Adrenal gland (tissue), 12 donors: ENCODE results near the gene BHLHE23. TPM values are rescaled to one million over a fixed set of nuclear protein-coding genes. Genes with fewer than 3 reads are reported as not detected.

Experiments used
- DNase-seq, 7 donors: peaks; one replicate each; pipeline ENCODE4 v3.0.0-alpha.2; 2019 to 2020
- H3K27ac ChIP-seq, 5 donors: fragments of 200-600 bp; sonication (generic) in 4 of 5; 1 replicate in 3 of 5; 2 replicates in 2 of 5; pipeline versions ENCODE4 v1.5.1 to v1.8.0; 2016 to 2020; ENCODE audit warnings: mild to moderate bottlenecking in 1 of 5
- H3K27me3 ChIP-seq: fragments of 200-600 bp; 2 replicates; pipeline ENCODE4 v1.8.0; 2021
- H3K36me3 ChIP-seq, 2 donors: fragments of 200-600 bp; replicated peaks in 1 of 2; 1 replicate in 1 of 2; 2 replicates in 1 of 2; pipeline versions ENCODE4 v1.5.1 to v1.8.0; 2018 to 2022
- H3K4me1 ChIP-seq, 2 donors: fragments of 200-600 bp; replicated peaks in 1 of 2; 1 replicate in 1 of 2; 2 replicates in 1 of 2; pipeline versions ENCODE4 v1.5.1 to v1.8.0; 2018 to 2021
- H3K4me3 ChIP-seq, 4 donors: fragments of 200-600 bp; sonication (generic) in 3 of 4; one replicate each; pipeline ENCODE4 v1.5.1; 2016 to 2018
- H3K9me3 ChIP-seq, 3 donors: fragments of 200-600 bp; sonication (generic) in 1 of 3; replicated peaks in 1 of 3; 1 replicate in 2 of 3; 2 replicates in 1 of 3; pipeline versions ENCODE4 v1.5.1 to v1.8.0; 2016 to 2021
- POLR2A ChIP-seq, 2 donors: fragments of 450-650 bp; IDR thresholded peaks; one replicate each; pipeline ENCODE4 v1.6.1; 2017; ENCODE audit warnings: antibody characterized with exemption in 2 of 2, mild to moderate bottlenecking in 2 of 2, moderate library complexity in 1 of 2
- WGBS, 4 donors: extraction: QIAGEN DNeasy Blood & Tissue Kit in 2 of 4; methylation state at CpG; one replicate each; pipeline versions ENCODE4 v1.1.5 to v1.1.7; 2013 to 2017; 5-methylcytosine and 5-hydroxymethylcytosine counted together
- intact Hi-C, 2 donors: fragments of 100-400 bp; cut with DNase I; formaldehyde crosslinking; loops; one replicate each; pipeline versions ENCODE4 v1.14.1 to v1.15.0; 2022 to 2023
- polyA plus RNA-seq, 3 donors: library from polyadenylated mRNA; stranded (reverse); fragments of 200-250 nt in 2 of 3; fragments of 350-450 nt in 1 of 3; fragmentation: Illumina TruSeq in 1 of 3; extraction: RNeasy Lipid Tissue Mini Kit (QIAGEN cat#74804) in 1 of 3; gene quantifications; one replicate each; pipeline ENCODE4 v1.2.3, GENCODE V29; 2013 to 2014
- total RNA-seq, 9 donors: library from RNA; depleted of rRNA in 4 of 9; stranded (reverse); fragments of >200 nt in 4 of 9; fragments of 120-200 nt in 1 of 9; fragmentation: NEBNext Ultra II Directional in 1 of 9; extraction: Animal tissue kit (Norgen Biotek cat#: 25700) in 1 of 9; gene quantifications; one replicate each; pipeline versions ENCODE4 v1.1.0 to v1.2.4, GENCODE V29; 2013 to 2023
- TF ChIP-seq, protein P1 (sequence below), 6 experiments: fragments of 450-650 bp in 4 of 6; fragments of 200-600 bp in 2 of 6; sonication (generic) in 1 of 6; IDR thresholded peaks; 1 replicate in 5 of 6; 2 replicates in 1 of 6; pipeline versions ENCODE4 v1.5.1 to v1.8.0; 2016 to 2021; ENCODE audit warnings: antibody characterized with exemption in 6 of 6, mild to moderate bottlenecking in 2 of 6, moderate library complexity in 1 of 6
- donor health status: healthy with polysubstance abuse.
- donor health status: Bipolar disorder and iron deficiency.
- donor health status: DM: yes; HTN: yes; CAD: no.
- donor health status: DM: no; HTN: no; CAD: no.
- donor health status: DM: no; HTN: no; CAD: no.
- donor health status: DM: yes; HTN: yes; CAD: no.

BHLHE23 gene
- total and polyA plus RNA-seq, 12 donors = not detected

DNA sequence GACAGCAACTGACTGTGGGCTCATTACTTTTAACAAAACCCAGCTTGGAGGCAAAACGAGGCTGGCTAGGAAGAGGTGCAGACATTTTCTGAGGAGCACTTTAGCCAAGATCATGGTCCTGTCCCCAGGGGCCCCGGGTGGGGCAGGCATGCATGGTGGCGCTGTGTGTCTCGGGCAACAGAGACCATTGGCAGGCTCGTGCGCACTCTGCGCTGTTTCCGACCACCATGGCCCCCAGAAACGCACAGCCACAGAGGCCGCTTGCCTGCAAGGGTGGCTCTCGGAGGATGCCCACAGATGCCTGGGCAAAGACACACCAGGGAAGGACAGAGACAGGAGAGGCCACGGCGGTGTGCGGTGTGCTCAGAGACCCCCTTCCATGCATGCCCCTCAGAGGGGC lies 6.7 kb downstream of the BHLHE23 start:
- DNase-seq = no peak
- Histone ChIP-seq H3K27me3 (peaks cover 59% of the 10 kb centered on the region), H3K4me3 (no peak overlapping the region), H3K4me1 (no peaks in the 10 kb centered on the region), H3K27ac (no peak overlapping the region), H3K36me3 (no peaks in the 10 kb centered on the region), H3K9me3 (no peaks in the 10 kb centered on the region)
- intact Hi-C loops = loop anchor here in 1 of 2 donors (10.0 kb wide), 1 partner anchor 105 kb away; no protein-coding TSS in a partner anchor
- WGBS, 4 donors = 66 to 82% (median 77%) methylated on average over 12 to 14 of the region's 14 CpGs
- TF ChIP-seq POLR2A (IDR thresholded peaks at IDR 0.05) = no peak
- TF ChIP-seq, protein P1, sequence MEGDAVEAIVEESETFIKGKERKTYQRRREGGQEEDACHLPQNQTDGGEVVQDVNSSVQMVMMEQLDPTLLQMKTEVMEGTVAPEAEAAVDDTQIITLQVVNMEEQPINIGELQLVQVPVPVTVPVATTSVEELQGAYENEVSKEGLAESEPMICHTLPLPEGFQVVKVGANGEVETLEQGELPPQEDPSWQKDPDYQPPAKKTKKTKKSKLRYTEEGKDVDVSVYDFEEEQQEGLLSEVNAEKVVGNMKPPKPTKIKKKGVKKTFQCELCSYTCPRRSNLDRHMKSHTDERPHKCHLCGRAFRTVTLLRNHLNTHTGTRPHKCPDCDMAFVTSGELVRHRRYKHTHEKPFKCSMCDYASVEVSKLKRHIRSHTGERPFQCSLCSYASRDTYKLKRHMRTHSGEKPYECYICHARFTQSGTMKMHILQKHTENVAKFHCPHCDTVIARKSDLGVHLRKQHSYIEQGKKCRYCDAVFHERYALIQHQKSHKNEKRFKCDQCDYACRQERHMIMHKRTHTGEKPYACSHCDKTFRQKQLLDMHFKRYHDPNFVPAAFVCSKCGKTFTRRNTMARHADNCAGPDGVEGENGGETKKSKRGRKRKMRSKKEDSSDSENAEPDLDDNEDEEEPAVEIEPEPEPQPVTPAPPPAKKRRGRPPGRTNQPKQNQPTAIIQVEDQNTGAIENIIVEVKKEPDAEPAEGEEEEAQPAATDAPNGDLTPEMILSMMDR (IDR thresholded peaks at IDR 0.05) = no peak

DNA sequence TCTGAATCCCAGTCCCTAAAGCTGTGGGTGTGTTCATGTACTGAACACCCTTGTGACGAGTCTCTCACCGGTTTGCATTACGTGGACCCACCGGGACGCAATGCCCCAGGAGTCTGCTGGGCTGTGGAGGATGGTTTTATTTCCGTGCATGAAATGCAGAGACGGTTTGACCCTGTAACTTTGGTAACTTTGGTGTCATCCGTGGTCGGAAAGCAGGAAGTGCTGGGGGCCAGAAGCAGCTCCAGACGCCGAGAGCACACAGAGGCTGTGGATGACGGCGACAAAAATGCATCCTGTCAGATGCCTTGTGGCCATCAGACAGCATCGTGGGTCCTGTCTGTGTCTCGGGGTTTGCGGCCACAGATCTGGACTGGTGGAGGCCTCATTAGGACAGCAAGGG lies 7.2 kb downstream of the BHLHE23 start:
- Histone ChIP-seq H3K27ac (no peak overlapping the region), H3K4me1 (no peaks in the 10 kb centered on the region), H3K36me3 (no peaks in the 10 kb centered on the region), H3K27me3 (peaks cover 54% of the 10 kb centered on the region), H3K9me3 (no peaks in the 10 kb centered on the region), H3K4me3 (no peak overlapping the region)
- WGBS, 4 donors = 61 to 73% (median 66%) methylated on average over 10 to 16 of the region's 16 CpGs
- intact Hi-C loops = no loop called here
- TF ChIP-seq, protein P1 (IDR thresholded peaks at IDR 0.05) = no peak
- TF ChIP-seq POLR2A (IDR thresholded peaks at IDR 0.05) = no peak
- DNase-seq = no peak

DNA sequence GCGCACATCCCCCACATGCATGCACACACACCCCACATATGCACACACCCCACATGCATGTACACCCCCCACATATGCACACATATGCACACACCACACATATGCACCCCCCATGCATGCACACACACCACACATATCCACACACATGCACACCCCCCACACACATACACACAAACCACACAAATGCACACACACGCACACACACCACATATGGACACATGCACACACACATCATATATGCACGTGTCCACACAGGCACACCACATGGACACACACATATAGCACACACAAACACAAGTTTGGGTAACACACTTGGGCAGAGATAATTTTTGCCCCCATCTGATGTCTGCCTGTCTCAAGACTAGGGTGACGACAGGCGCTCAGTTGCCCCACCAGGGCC lies 8.3 kb downstream of the BHLHE23 start:
- no peak overlapping the region for H3K27ac ChIP-seq
- DNase-seq = no peak
- WGBS, 4 donors = 58 to 75% (median 72%) methylated on average over 4 to 5 of the region's 5 CpGs
- intact Hi-C loops = no loop called here
- H3K4me1 ChIP-seq = no peaks in the 10 kb centered on the region
- H3K9me3 ChIP-seq = no peaks in the 10 kb centered on the region
- peaks cover 44% of the 10 kb centered on the region for H3K27me3 ChIP-seq
- TF ChIP-seq, protein P1 (IDR thresholded peaks at IDR 0.05) = no peak
- TF ChIP-seq POLR2A (IDR thresholded peaks at IDR 0.05) = no peak
- no peak overlapping the region for H3K4me3 ChIP-seq
- no peaks in the 10 kb centered on the region for H3K36me3 ChIP-seq

DNA sequence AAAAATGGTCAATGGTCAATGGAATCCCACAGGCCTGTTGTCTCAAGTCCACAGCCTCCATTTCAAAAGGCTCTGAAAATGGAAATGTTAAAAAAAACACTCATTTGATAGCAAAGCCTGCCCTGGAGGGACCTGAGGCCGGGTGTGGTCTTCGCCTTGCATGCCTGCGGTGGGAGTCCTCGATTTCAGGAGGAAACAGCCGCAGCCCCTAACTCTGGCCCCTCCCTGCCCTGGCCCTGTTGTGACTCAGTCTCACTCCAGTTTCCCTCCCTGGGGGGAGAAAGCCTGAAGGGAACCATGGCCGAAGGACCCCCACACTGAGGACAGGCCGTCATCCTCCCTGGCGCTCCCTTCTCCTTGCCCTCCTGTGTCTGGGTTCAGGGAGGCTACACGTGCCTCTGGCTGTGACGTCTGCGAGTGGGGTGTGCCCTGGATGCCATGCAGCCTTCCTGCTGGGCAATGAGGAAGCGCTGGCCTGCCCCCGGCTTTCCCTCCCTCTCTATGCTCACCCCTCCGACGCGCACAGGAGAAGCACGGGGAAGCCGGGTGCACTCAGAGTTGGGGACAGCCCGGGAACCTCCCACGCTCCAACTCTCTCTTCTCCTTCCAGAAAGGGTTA lies 9.2 kb downstream of the BHLHE23 start:
- no peak for TF ChIP-seq POLR2A (IDR thresholded peaks at IDR 0.05)
- TF ChIP-seq, protein P1 (IDR thresholded peaks at IDR 0.05) = no peak
- intact Hi-C loops = no loop called here
- H3K9me3 ChIP-seq = no peaks in the 10 kb centered on the region
- no peaks in the 10 kb centered on the region for H3K36me3 ChIP-seq
- no peak for DNase-seq
- 27 to 45% (median 31%) methylated on average over 11 to 20 of the region's 20 CpGs for WGBS, 4 donors
- H3K4me1 ChIP-seq = no peaks in the 10 kb centered on the region
- peaks cover 36% of the 10 kb centered on the region for H3K27me3 ChIP-seq
- no peak overlapping the region for H3K4me3 ChIP-seq
- no peak overlapping the region for H3K27ac ChIP-seq
